ENCODE measurements around the gene FTH1. TPM values are rescaled to one million over a fixed set of nuclear protein-coding genes. Genes with fewer than 3 reads are reported as not detected.

FTH1 gene
- total RNA-seq, 2 experiments from 2014 or later, result 2,313 to 2,400 TPM

GRCh38 chr11:61969838-61970662 lies 2.6 kb upstream of the FTH1 start:
- Histone ChIP-seq H3K4me3 (ENCODE audit: low read length) (no peak overlapping the region), H3K36me3 (ENCODE audit: insufficient read depth, low read length) (peaks cover 8% of the 10 kb centered on the region), H3K4me1 (ENCODE audit: insufficient read depth, low read length) (peaks cover 49% of the 10 kb centered on the region), H3K9me3 (ENCODE audit: control insufficient read depth in 1 of 2, insufficient read depth in 1 of 2, low read length in 2 of 2) (no peaks in the 10 kb centered on the region), H3K27me3 (ENCODE audit: control insufficient read depth in 1 of 2, insufficient read depth in 2 of 2, low read length in 2 of 2) (no peaks in the 10 kb centered on the region), H3K27ac (ENCODE audit: low read depth in 1 of 2, low read length in 2 of 2) (no peak overlapping the region)
- H3K4me1 Mint-ChIP-seq (ENCODE audit: low read depth), result peaks cover 55% of the 10 kb centered on the region
- intact Hi-C loops (cut with DNase I, micrococcal nuclease), result loop anchor here (2.0 to 10.0 kb wide), 6 partner anchors 53 to 1063 kb away; partner anchors contain the start of genes AHNAK (in 1 of the 2), FEN1 (in 1 of the 2), PRPF19 (in 1 of the 2) and SYT7 (in 1 of the 2)
- TF ChIP-seq, protein P1, sequence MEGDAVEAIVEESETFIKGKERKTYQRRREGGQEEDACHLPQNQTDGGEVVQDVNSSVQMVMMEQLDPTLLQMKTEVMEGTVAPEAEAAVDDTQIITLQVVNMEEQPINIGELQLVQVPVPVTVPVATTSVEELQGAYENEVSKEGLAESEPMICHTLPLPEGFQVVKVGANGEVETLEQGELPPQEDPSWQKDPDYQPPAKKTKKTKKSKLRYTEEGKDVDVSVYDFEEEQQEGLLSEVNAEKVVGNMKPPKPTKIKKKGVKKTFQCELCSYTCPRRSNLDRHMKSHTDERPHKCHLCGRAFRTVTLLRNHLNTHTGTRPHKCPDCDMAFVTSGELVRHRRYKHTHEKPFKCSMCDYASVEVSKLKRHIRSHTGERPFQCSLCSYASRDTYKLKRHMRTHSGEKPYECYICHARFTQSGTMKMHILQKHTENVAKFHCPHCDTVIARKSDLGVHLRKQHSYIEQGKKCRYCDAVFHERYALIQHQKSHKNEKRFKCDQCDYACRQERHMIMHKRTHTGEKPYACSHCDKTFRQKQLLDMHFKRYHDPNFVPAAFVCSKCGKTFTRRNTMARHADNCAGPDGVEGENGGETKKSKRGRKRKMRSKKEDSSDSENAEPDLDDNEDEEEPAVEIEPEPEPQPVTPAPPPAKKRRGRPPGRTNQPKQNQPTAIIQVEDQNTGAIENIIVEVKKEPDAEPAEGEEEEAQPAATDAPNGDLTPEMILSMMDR (IDR thresholded peaks at IDR 0.05), result no peak
- ChIA-PET POLR2A (interaction anchor here (3.4 to 5.1 kb wide), 3 partner anchors 22 to 112 kb away, joined by 20 to 177 read pairs (median 40); partner anchors contain the start of gene BEST1), CTCF (interaction anchor here (0.8 to 7.1 kb wide), 4 partner anchors 70 to 138 kb away, joined by 3 to 50 read pairs (median 4); no protein-coding TSS in a partner anchor)
- H3K27me3 Mint-ChIP-seq, result no peaks in the 10 kb centered on the region
- DNase-seq, result peak in 2 of 14 experiments; percentile 45 to 58
- peak overlapping the region; percentile 88 for H3K4me3 Mint-ChIP-seq
- ATAC-seq (ENCODE audit: poor library complexity), result no peak
- no peaks in the 10 kb centered on the region for H3K9me3 Mint-ChIP-seq
- H3K27ac Mint-ChIP-seq, result peak overlapping the region; percentile 84
- H3K36me3 Mint-ChIP-seq (ENCODE audit: low read depth), result peaks cover 31% of the 10 kb centered on the region

- POLR2A ChIA-PET, result interaction anchor here (2.3 to 5.1 kb wide), 4 partner anchors 21 to 112 kb away, joined by 14 to 177 read pairs (median 30); partner anchors contain the start of gene BEST1
- Mint-ChIP-seq H3K4me1 (ENCODE audit: low read depth) (peaks cover 61% of the 10 kb centered on the region), H3K36me3 (ENCODE audit: low read depth) (peaks cover 38% of the 10 kb centered on the region), H3K27ac (peak overlapping the region; percentile 84), H3K4me3 (peak overlapping the region; percentile 88), H3K27me3 (no peaks in the 10 kb centered on the region), H3K9me3 (no peaks in the 10 kb centered on the region)
- Histone ChIP-seq H3K27ac (ENCODE audit: low read depth in 1 of 2, low read length in 2 of 2) (no peak overlapping the region), H3K4me3 (ENCODE audit: low read length) (no peak overlapping the region), H3K9me3 (ENCODE audit: control insufficient read depth in 1 of 2, insufficient read depth in 1 of 2, low read length in 2 of 2) (no peaks in the 10 kb centered on the region), H3K4me1 (ENCODE audit: insufficient read depth, low read length) (peaks cover 55% of the 10 kb centered on the region), H3K36me3 (ENCODE audit: insufficient read depth, low read length) (peaks cover 15% of the 10 kb centered on the region), H3K27me3 (ENCODE audit: control insufficient read depth in 1 of 2, insufficient read depth in 2 of 2, low read length in 2 of 2) (no peaks in the 10 kb centered on the region)
- CTCF ChIA-PET, result interaction anchor here (0.8 to 7.1 kb wide), 4 partner anchors 70 to 139 kb away, joined by 3 to 50 read pairs (median 4); no protein-coding TSS in a partner anchor
- intact Hi-C loops (cut with DNase I, micrococcal nuclease), result loop anchor here (5.0 to 10.0 kb wide), 5 partner anchors 72 to 1062 kb away; partner anchors contain the start of genes AHNAK (in 1 of the 2), FEN1 (in 1 of the 2), PRPF19 (in 1 of the 2) and SYT7 (in 1 of the 2)
- DNase-seq (no peak), ATAC-seq (ENCODE audit: poor library complexity) (no peak)
- TF ChIP-seq, protein P1 (IDR thresholded peaks at IDR 0.05), result no peak
Observed at GRCh38 chr11:61969391-61969758, 1.9 kb upstream of the FTH1 start.

DNA sequence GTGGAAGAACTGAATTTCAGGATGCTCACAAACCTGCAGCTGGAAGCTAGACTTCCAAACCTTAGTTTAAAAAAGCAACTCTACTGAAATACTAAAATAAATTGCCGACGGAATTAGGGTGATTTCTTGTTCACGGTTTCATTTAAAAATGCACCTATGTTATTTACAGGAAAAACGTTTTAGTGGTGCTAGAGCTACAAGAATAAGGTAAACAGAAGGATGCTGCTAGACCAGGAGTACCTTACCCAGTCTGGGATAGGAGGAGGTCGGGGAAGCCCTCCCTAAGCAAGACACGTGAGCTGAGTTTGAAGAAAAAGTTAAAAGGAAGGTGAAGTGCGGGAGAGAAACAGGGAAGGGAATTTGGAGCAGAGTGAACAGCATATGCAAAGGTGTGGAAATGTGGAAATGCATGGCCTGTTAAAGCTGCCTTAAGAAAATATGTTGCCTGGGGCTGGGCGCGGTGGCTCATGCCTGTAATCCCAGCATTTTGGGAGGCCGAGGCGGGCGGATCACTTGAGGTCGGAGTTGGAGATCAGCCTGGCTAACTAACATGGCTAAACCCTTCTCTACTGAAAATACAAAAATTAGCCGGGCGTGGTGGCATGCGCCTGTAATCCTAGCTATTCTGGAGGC lies 1.4 kb upstream of the FTH1 start:
- peaks cover 43% of the 10 kb centered on the region for H3K36me3 Mint-ChIP-seq (ENCODE audit: low read depth)
- Histone ChIP-seq H3K36me3 (ENCODE audit: insufficient read depth, low read length) (peaks cover 20% of the 10 kb centered on the region), H3K4me3 (ENCODE audit: low read length) (peak overlapping the region; percentile 98), H3K27me3 (ENCODE audit: control insufficient read depth in 1 of 2, insufficient read depth in 2 of 2, low read length in 2 of 2) (no peaks in the 10 kb centered on the region), H3K9me3 (ENCODE audit: control insufficient read depth in 1 of 2, insufficient read depth in 1 of 2, low read length in 2 of 2) (no peaks in the 10 kb centered on the region), H3K27ac (ENCODE audit: low read depth in 1 of 2, low read length in 2 of 2) (peak overlapping the region in 1 of 2 donors; percentile 87), H3K4me1 (ENCODE audit: insufficient read depth, low read length) (peaks cover 58% of the 10 kb centered on the region)
- peak in 1 of 14 experiments; percentile 14 for DNase-seq
- H3K4me3 Mint-ChIP-seq, result peak overlapping the region; percentile 99
- H3K9me3 Mint-ChIP-seq, result no peaks in the 10 kb centered on the region
- TF ChIP-seq, protein P1 (IDR thresholded peaks at IDR 0.05), result no peak
- intact Hi-C loops (cut with DNase I, micrococcal nuclease), result loop anchor here (1.0 to 10.0 kb wide), 6 partner anchors 56 to 1062 kb away; partner anchors contain the start of genes AHNAK (in 1 of the 2), FEN1 (in 1 of the 2), PRPF19 (in 1 of the 2) and SYT7 (in 1 of the 2)
- ChIA-PET POLR2A (interaction anchor here (1.1 to 5.1 kb wide), 16 partner anchors 9 to 837 kb away, joined by 3 to 177 read pairs (median 8); partner anchors contain the start of genes BEST1, CPSF7, INCENP and SDHAF2), CTCF (interaction anchor here (0.6 to 7.1 kb wide), 8 partner anchors 15 to 140 kb away, joined by 3 to 50 read pairs (median 4); no protein-coding TSS in a partner anchor)
- peaks cover 66% of the 10 kb centered on the region for H3K4me1 Mint-ChIP-seq (ENCODE audit: low read depth)
- H3K27me3 Mint-ChIP-seq, result peaks cover 3% of the 10 kb centered on the region
- ATAC-seq (ENCODE audit: poor library complexity), result no peak
- H3K27ac Mint-ChIP-seq, result peak overlapping the region; percentile 84
